Esophagus squamous epithelium (tissue), 5 donors: ENCODE data around the gene MXD4. TPM values are rescaled to one million over a fixed set of nuclear protein-coding genes. Genes with fewer than 3 reads are reported as not detected.
"Not testable (repeated sequence)": the region's sequence is repeated elsewhere in the genome, so short reads cannot be mapped to it uniquely, and the experiment has no call there.

Experiments
- DNase-seq: peaks from one replicate; lab custom pipeline; 2025; lab: John Stamatoyannopoulos, UW
- H3K27ac ChIP-seq, 4 donors: fragments of 200-600 bp; sonication (generic); one replicate each; pipeline ENCODE4 v1.5.1; 2016 to 2019; ENCODE audit warnings: mild to moderate bottlenecking in 1 of 4
- H3K27me3 ChIP-seq, 4 donors: fragments of 200-600 bp; sonication (generic); 1 replicate in 3 of 4; 2 replicates in 1 of 4; pipeline versions ENCODE4 v1.5.1 to v1.6.0; 2017 to 2021; ENCODE audit warnings: antibody characterized with exemption in 1 of 4
- H3K36me3 ChIP-seq, 3 donors: fragments of 200-600 bp; sonication (generic); one replicate each; pipeline ENCODE4 v1.5.1; 2016 to 2019
- H3K4me1 ChIP-seq, 3 donors: fragments of 200-600 bp; sonication (generic); one replicate each; pipeline ENCODE4 v1.5.1; 2017 to 2019
- H3K4me3 ChIP-seq, 4 donors: fragments of 200-600 bp; sonication (generic); 1 replicate in 3 of 4; 2 replicates in 1 of 4; pipeline ENCODE4 v1.5.1; 2016 to 2019; ENCODE audit warnings: mild to moderate bottlenecking in 2 of 4, moderate library complexity in 1 of 4
- H3K9me3 ChIP-seq, 3 donors: fragments of 200-600 bp; sonication (generic); one replicate each; pipeline ENCODE4 v1.5.1; 2016 to 2019
- CTCF ChIP-seq, 6 experiments: fragments of 450-650 bp in 4 of 6; fragments of 200-600 bp in 2 of 6; sonication (generic) in 2 of 6; IDR thresholded peaks; one replicate each; pipeline ENCODE4 v1.5.1; 2016 to 2019; ENCODE audit warnings: antibody characterized with exemption in 6 of 6, mild to moderate bottlenecking in 4 of 6, moderate library complexity in 4 of 6
- POLR2A ChIP-seq, 4 donors: fragments of 450-650 bp; IDR thresholded peaks; one replicate each; pipeline ENCODE4 v1.6.1; 2017; ENCODE audit warnings: antibody characterized with exemption in 4 of 4, mild to moderate bottlenecking in 4 of 4, moderate library complexity in 3 of 4
- whole genome bisulfite sequencing, 2 donors: methylation state at CpG; one replicate each; pipeline ENCODE4 v1.1.5; 2018; 5-methylcytosine and 5-hydroxymethylcytosine counted together
- intact Hi-C: fragments of 100-400 bp; cut with DNase I; formaldehyde crosslinking; loops from one replicate; pipeline ENCODE4 v1.15.0; 2022
- total RNA-seq, 4 donors: library from RNA; depleted of rRNA; stranded (reverse); fragments of >200 nt; gene quantifications; one replicate each; pipeline ENCODE4 v1.1.0, GENCODE V29; 2016
- donor health status: DM: yes; HTN: yes; CAD: no.

MXD4 gene
- total RNA-seq, 4 donors from 2014 or later: 12.9 to 32.2 (median 27.8) TPM

GRCh38 chr4:2275546-2276251, 13.8 kb upstream of the MXD4 start:
- H3K4me1 ChIP-seq: no peaks in the 10 kb centered on the region
- no peaks in the 10 kb centered on the region for H3K9me3 ChIP-seq
- no peak overlapping the region for H3K4me3 ChIP-seq
- TF ChIP-seq CTCF (IDR thresholded peaks at IDR 0.05) (no peak), POLR2A (IDR thresholded peaks at IDR 0.05) (no peak)
- H3K36me3 ChIP-seq: peaks cover 0 to 18% (median 0%) of the 10 kb centered on the region in 3 donors
- no peak for DNase-seq
- WGBS, 2 donors: 86 to 92% methylated on average over 29 to 33 of the region's 44 CpGs
- intact Hi-C loops: no loop called here
- no peak overlapping the region for H3K27ac ChIP-seq
- H3K27me3 ChIP-seq: no peaks in the 10 kb centered on the region

GRCh38 chr4:2275044-2275397, 13.1 kb upstream of the MXD4 start:
- peaks cover 0 to 22% (median 0%) of the 10 kb centered on the region in 3 donors for H3K36me3 ChIP-seq
- H3K27me3 ChIP-seq, H3K4me1 ChIP-seq, H3K9me3 ChIP-seq, H3K27ac ChIP-seq, DNase-seq, intact Hi-C loops, H3K4me3 ChIP-seq: not testable (repeated sequence)
- WGBS, 2 donors: 81 to 87% methylated on average over 7 to 9 of the region's 10 CpGs

GRCh38 chr4:2274320-2275043, 12.6 kb upstream of the MXD4 start:
- Histone ChIP-seq H3K4me1 (no peaks in the 10 kb centered on the region), H3K27ac (no peak overlapping the region), H3K4me3 (no peak overlapping the region), H3K9me3 (no peaks in the 10 kb centered on the region), H3K27me3 (no peaks in the 10 kb centered on the region), H3K36me3 (peaks cover 0 to 22% (median 0%) of the 10 kb centered on the region in 3 donors)
- intact Hi-C loops: no loop called here
- TF ChIP-seq CTCF (IDR thresholded peaks at IDR 0.05): no peak
- no peak for TF ChIP-seq POLR2A (IDR thresholded peaks at IDR 0.05)
- no peak for DNase-seq
- 87 to 89% methylated on average over 10 to 18 of the region's 21 CpGs for WGBS, 2 donors

GRCh38 chr4:2273657-2274319, 11.9 kb upstream of the MXD4 start:
- Histone ChIP-seq H3K9me3 (no peaks in the 10 kb centered on the region), H3K27me3 (no peaks in the 10 kb centered on the region), H3K4me3 (no peak overlapping the region), H3K27ac (no peak overlapping the region), H3K36me3 (peaks cover 0 to 22% (median 0%) of the 10 kb centered on the region in 3 donors), H3K4me1 (no peaks in the 10 kb centered on the region)
- 94% methylated on average over 5 of the region's 24 CpGs; no CpG with 5 or more reads in 1 of the 2 donors for WGBS, 2 donors
- TF ChIP-seq POLR2A (IDR thresholded peaks at IDR 0.05) (no peak), CTCF (IDR thresholded peaks at IDR 0.05) (no peak)
- no peak for DNase-seq
- intact Hi-C loops: no loop called here

- Histone ChIP-seq H3K36me3 (peaks cover 0 to 22% (median 0%) of the 10 kb centered on the region in 3 donors), H3K27ac (no peak overlapping the region), H3K27me3 (no peaks in the 10 kb centered on the region), H3K9me3 (no peaks in the 10 kb centered on the region), H3K4me3 (no peak overlapping the region), H3K4me1 (no peaks in the 10 kb centered on the region)
- no peak for DNase-seq
- intact Hi-C loops: no loop called here
- WGBS, 2 donors: 88 to 100% methylated on average over 1 to 12 of the region's 15 CpGs
- TF ChIP-seq POLR2A (IDR thresholded peaks at IDR 0.05) (no peak), CTCF (IDR thresholded peaks at IDR 0.05) (no peak)
Measured at GRCh38 chr4:2273221-2273620, 11.3 kb upstream of the MXD4 start.
